HG03432 (cell line): ENCODE results near the gene NCL.
"Not testable (repeated sequence)": the region's sequence is repeated elsewhere in the genome, so short reads cannot be mapped to it uniquely, and the experiment has no call there.

Source experiments
- ATAC-seq: cut with Tn5 transposase; IDR thresholded peaks from one replicate; pipeline ENCODE4 v1.9.1; 2021; ENCODE audit warnings: mild to moderate bottlenecking, moderate library complexity; ENCODE audit not compliant: unreplicated experiment

Gene NCL

GRCh38 chr2:231436957-231437356 is 27.3 kb downstream of the NCL start:
- no peak for ATAC-seq

GRCh38 chr2:231433990-231434389 is 30.3 kb downstream of the NCL start:
- no peak for ATAC-seq

- no peak for ATAC-seq
These were observed 32.7 kb downstream of the NCL start for GRCh38 chr2:231431606-231432005.

- not testable (repeated sequence) for ATAC-seq
These were observed 33.8 kb downstream of the NCL start for GRCh38 chr2:231430437-231430836.

GRCh38 chr2:231429901-231430300 is 34.4 kb downstream of the NCL start:
- no peak for ATAC-seq

- no peak for ATAC-seq
These were observed 35.1 kb downstream of the NCL start for GRCh38 chr2:231429152-231429551.

- ATAC-seq = no peak
These were observed 37.2 kb downstream of the NCL start for GRCh38 chr2:231427116-231427515.

GRCh38 chr2:231425811-231426703 is 38.2 kb downstream of the NCL start:
- ATAC-seq = no peak

GRCh38 chr2:231425291-231425810 is 38.9 kb downstream of the NCL start:
- ATAC-seq = no peak

GRCh38 chr2:231423176-231423575 is 41.1 kb downstream of the NCL start:
- ATAC-seq = no peak

- no peak for ATAC-seq
These were observed 42.2 kb downstream of the NCL start for GRCh38 chr2:231422056-231422455.

- ATAC-seq = no peak
These were observed 43.2 kb downstream of the NCL start for GRCh38 chr2:231421051-231421580.

GRCh38 chr2:231418820-231419640 is 45.3 kb downstream of the NCL start:
- ATAC-seq = no peak

GRCh38 chr2:231415029-231415428 is 49.3 kb downstream of the NCL start:
- no peak for ATAC-seq

GRCh38 chr2:231413921-231414476 is 50.3 kb downstream of the NCL start:
- ATAC-seq = no peak

GRCh38 chr2:231413456-231413855 is 50.8 kb downstream of the NCL start:
- no peak for ATAC-seq

- peak; percentile 3 for ATAC-seq
These were observed 51.7 kb downstream of the NCL start for GRCh38 chr2:231412618-231412963.

GRCh38 chr2:231411831-231412617 is 52.3 kb downstream of the NCL start:
- ATAC-seq = peak; percentile 99

GRCh38 chr2:231411237-231411636 is 53.0 kb downstream of the NCL start:
- no peak for ATAC-seq

GRCh38 chr2:231410293-231411004 is 53.8 kb downstream of the NCL start:
- no peak for ATAC-seq
